Neural crest cell (in vitro differentiated cells): ENCODE measurements around the gene CYTIP. TPM values are rescaled to one million over a fixed set of nuclear protein-coding genes. Genes with fewer than 3 reads are reported as not detected.

Experiments used
- DNase-seq: peaks from one replicate; pipeline ENCODE4 v3.0.0; 2021; ENCODE audit warnings: low read depth, mixed read lengths, low spot score
- H3K27ac Mint-ChIP-seq: one replicate; pipeline ENCODE4 v1.8.0; 2021; ENCODE audit warnings: mild to moderate bottlenecking, mixed read lengths; ENCODE audit not compliant: unreplicated experiment
- H3K27me3 Mint-ChIP-seq: 2 replicates; pipeline ENCODE4 v1.8.0; 2021; ENCODE audit warnings: low read depth, mild to moderate bottlenecking, mixed read lengths
- H3K36me3 Mint-ChIP-seq: 2 replicates; pipeline ENCODE4 v1.8.0; 2021; ENCODE audit warnings: low read depth, mild to moderate bottlenecking, mixed read lengths
- H3K4me1 Mint-ChIP-seq: 2 replicates; pipeline ENCODE4 v1.8.0; 2021; ENCODE audit warnings: mixed read lengths
- H3K4me3 Mint-ChIP-seq: one replicate; pipeline ENCODE4 v1.8.0; 2021; ENCODE audit warnings: mild to moderate bottlenecking, mixed read lengths
- H3K9me3 Mint-ChIP-seq: 2 replicates; pipeline ENCODE4 v1.8.0; 2021; ENCODE audit warnings: mixed read lengths
- total RNA-seq: library from RNA; stranded (reverse); gene quantifications from 2 replicates; pipeline ENCODE4 v1.2.1, GENCODE V29; 2021
- TF ChIP-seq, protein P1 (sequence below): fragments of 200-600 bp; sonication (generic); conservative IDR thresholded peaks from 2 replicates; pipeline ENCODE4 v1.5.0; 2021; ENCODE audit warnings: antibody characterized with exemption, mild to moderate bottlenecking

Gene CYTIP
- total RNA-seq, 1 donor from 2014 or later = 0.35 TPM

- Mint-ChIP-seq H3K27me3 (no peaks in the 10 kb centered on the region), H3K9me3 (peaks cover 3% of the 10 kb centered on the region), H3K4me1 (peaks cover 5% of the 10 kb centered on the region), H3K36me3 (no peaks in the 10 kb centered on the region), H3K4me3 (no peak overlapping the region), H3K27ac (no peak overlapping the region)
- DNase-seq = no peak
- TF ChIP-seq, protein P1, sequence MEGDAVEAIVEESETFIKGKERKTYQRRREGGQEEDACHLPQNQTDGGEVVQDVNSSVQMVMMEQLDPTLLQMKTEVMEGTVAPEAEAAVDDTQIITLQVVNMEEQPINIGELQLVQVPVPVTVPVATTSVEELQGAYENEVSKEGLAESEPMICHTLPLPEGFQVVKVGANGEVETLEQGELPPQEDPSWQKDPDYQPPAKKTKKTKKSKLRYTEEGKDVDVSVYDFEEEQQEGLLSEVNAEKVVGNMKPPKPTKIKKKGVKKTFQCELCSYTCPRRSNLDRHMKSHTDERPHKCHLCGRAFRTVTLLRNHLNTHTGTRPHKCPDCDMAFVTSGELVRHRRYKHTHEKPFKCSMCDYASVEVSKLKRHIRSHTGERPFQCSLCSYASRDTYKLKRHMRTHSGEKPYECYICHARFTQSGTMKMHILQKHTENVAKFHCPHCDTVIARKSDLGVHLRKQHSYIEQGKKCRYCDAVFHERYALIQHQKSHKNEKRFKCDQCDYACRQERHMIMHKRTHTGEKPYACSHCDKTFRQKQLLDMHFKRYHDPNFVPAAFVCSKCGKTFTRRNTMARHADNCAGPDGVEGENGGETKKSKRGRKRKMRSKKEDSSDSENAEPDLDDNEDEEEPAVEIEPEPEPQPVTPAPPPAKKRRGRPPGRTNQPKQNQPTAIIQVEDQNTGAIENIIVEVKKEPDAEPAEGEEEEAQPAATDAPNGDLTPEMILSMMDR = no peak
These were observed 17.0 kb upstream of the CYTIP start for GRCh38 chr2:157460897-157461296.

DNA sequence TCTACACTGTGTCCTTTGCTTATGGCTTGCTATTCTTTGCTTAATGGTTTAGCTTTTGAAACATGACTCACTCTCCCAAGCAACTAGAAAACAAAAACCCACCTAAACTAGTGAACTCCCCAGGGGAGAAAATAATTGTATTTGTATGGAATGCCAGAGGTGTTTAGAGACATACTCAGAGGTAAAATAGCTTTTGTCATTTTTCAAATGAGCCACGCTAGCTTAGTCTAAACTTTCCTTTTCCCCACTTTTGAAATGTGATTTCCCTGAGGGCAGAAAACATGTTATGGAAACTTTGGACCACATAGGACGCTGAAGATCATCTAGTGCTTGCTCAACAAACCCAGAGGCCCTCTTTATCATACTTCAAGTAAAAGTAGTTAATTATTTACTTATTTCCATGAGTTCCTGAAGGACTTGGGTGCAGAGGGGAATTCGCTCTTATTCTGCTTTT, 16.5 kb upstream of the CYTIP start:
- Mint-ChIP-seq H3K4me3 (no peak overlapping the region), H3K27ac (no peak overlapping the region), H3K4me1 (peaks cover 5% of the 10 kb centered on the region)

GRCh38 chr2:157459486-157459885, 15.6 kb upstream of the CYTIP start:
- Mint-ChIP-seq H3K4me3 (no peak overlapping the region), H3K36me3 (no peaks in the 10 kb centered on the region), H3K27me3 (no peaks in the 10 kb centered on the region), H3K9me3 (peaks cover 3% of the 10 kb centered on the region), H3K4me1 (peaks cover 5% of the 10 kb centered on the region), H3K27ac (no peak overlapping the region)
- TF ChIP-seq, protein P1 = no peak
- DNase-seq = no peak

More for the DNA sequence above, 16.5 kb upstream of the CYTIP start:
- H3K27me3 Mint-ChIP-seq = no peaks in the 10 kb centered on the region
- peaks cover 3% of the 10 kb centered on the region for H3K9me3 Mint-ChIP-seq
- no peak for DNase-seq
- TF ChIP-seq, protein P1 = no peak
- H3K36me3 Mint-ChIP-seq = no peaks in the 10 kb centered on the region

DNA sequence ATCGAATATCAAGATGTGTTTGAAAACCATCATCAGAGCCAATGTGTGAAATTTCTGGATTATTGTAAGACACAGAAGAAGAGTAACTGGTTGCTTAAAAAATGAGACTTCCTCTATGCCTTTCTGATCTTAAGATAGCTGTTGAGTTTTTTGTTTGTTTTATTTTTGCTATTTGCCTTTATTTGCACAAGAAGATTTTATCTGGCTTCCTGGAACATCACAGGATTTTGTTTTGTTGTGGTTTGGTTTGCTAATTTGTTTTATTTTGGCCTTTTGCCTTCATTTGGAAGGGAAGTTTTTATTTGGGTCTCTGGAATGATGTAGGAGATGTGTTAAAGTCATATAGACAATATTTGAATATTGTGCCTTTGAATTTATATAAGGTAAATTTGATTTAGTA, 3.9 kb upstream of the CYTIP start:
- H3K4me3 Mint-ChIP-seq = peak overlapping the region; percentile 11
- peaks cover 18% of the 10 kb centered on the region for H3K4me1 Mint-ChIP-seq
- TF ChIP-seq, protein P1 = no peak
- peak overlapping the region; percentile 81 for H3K27ac Mint-ChIP-seq
- DNase-seq = no peak
- no peaks in the 10 kb centered on the region for H3K27me3 Mint-ChIP-seq
- H3K9me3 Mint-ChIP-seq = no peaks in the 10 kb centered on the region
- H3K36me3 Mint-ChIP-seq = no peaks in the 10 kb centered on the region

- no peaks in the 10 kb centered on the region for H3K27me3 Mint-ChIP-seq
These were observed 3.1 kb upstream of the CYTIP start for GRCh38 chr2:157447031-157447430.

More at GRCh38 chr2:157447031-157447430, 3.1 kb upstream of the CYTIP start:
- Mint-ChIP-seq H3K36me3 (no peaks in the 10 kb centered on the region), H3K4me3 (no peak overlapping the region), H3K9me3 (no peaks in the 10 kb centered on the region), H3K27ac (peak overlapping the region; percentile 86), H3K4me1 (peaks cover 18% of the 10 kb centered on the region)
- TF ChIP-seq, protein P1 = no peak
- no peak for DNase-seq
